ENCODE measurements around the gene KIF16B. TPM values are rescaled to one million over a fixed set of nuclear protein-coding genes. Genes with fewer than 3 reads are reported as not detected.
A peak's percentile ranks its signal among the peaks of the same experiment; 100 is the strongest.
"Not testable (repeated sequence)": the region's sequence is repeated elsewhere in the genome, so short reads cannot be mapped to it uniquely, and the experiment has no call there.

The KIF16B gene
- total RNA-seq, 1 experiment from 2014 or later: 6.1 TPM

DNA sequence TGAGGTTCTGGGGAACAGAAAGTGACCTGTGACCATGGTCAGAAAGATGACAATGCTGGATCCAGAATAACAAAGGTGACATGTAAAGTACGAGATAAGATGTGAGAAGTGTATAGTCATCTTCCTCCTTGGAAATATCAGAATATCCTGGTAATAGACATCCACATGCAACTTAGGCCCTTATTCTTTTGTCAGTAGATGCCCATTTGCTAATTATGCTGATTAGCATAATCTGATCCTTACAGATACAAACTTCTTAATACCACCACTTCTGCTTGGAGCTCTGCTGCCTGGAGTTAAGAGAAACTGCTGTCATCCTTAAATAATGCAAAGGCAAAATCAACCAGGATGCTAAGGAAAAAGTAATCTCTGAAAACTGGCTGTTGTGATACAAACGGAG, 91.3 kb downstream of the KIF16B start:
- no peak for DNase-seq (ENCODE audit: low read depth)

DNA sequence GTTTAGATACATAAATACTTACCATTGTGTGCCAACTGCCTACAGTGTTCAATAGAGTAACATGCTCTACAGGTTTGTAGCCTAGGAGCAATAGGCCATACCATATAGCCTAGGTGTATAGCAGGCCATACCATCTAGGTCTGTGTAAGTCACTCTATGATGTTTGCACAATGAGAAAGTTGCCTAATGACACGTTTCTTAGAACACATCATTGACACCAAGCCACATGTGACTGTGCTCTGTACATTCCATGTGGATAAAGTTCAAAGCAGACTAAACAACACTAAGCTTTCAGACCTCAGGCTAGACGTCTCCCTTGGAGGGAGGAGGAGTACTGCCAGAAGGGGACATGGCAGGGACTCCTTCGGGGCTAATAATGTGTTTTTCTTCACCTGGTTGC, 93.6 kb downstream of the KIF16B start:
- no peak for DNase-seq (ENCODE audit: low read depth)

DNA sequence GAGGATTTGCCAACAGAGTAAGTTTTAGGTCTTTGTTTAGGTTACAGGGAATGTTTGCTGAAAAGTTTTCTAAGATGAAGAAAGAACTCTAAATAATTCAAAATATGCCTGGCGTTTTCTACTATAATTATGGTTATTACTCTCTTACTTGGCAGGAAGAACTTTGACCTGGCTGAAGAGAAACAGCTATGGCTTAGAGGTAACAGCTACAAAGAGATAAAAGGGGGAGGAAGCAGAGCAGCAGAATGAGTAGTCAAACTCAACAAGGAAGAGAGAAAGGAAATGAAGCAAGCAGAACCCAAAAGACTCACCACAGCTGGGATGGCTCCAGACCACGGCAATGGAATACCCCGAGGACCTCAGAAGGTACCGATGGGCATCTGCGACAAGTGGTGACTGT, 95.6 kb downstream of the KIF16B start:
- no peak for DNase-seq (ENCODE audit: low read depth)

DNA sequence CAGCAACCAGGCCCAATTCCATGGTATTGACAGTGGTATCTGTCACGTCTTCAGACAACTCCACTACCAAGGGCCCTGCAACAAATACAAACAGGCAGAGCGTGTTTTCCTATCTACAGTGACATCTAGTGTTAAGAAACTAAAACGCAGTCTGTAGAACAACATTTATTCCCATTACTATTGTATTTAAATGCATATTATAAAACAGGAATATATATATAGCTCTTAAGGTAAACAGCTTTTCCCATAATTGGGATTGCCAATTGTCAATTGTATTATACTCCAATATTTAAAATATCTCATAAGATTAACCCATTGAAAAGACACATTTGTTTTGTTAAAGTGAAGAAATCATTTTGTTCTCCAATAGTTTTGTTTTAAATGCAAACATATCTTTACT, 97.2 kb downstream of the KIF16B start:
- peak; percentile 13 for DNase-seq (ENCODE audit: low read depth)

DNA sequence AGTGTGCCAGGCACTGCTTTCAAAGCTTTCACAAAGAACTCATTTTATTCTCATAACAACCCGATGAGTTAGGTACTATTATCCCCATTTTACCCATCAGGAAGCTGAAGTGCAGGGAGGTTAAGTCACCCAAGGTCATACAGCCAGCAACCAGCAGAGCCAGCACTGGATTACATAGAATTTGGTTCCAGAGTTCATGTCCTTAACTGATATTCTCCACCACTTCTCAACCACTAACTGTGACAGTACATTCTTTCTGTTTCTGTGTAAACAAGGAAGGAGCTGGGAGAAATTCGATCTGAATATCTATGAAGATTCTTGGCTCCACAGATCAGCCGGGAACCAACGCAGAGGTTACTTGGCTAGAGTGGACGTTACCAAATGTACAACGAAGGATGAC, 98.0 kb downstream of the KIF16B start:
- DNase-seq (ENCODE audit: low read depth): no peak

- DNase-seq (ENCODE audit: low read depth): no peak
These were observed 98.9 kb downstream of the KIF16B start for GRCh38 chr20:16474363-16474762.

GRCh38 chr20:16472045-16472872, 101.0 kb downstream of the KIF16B start:
- peak; percentile 41 for DNase-seq (ENCODE audit: low read depth)

GRCh38 chr20:16469395-16469905, 103.8 kb downstream of the KIF16B start:
- no peak for DNase-seq (ENCODE audit: low read depth)

DNA sequence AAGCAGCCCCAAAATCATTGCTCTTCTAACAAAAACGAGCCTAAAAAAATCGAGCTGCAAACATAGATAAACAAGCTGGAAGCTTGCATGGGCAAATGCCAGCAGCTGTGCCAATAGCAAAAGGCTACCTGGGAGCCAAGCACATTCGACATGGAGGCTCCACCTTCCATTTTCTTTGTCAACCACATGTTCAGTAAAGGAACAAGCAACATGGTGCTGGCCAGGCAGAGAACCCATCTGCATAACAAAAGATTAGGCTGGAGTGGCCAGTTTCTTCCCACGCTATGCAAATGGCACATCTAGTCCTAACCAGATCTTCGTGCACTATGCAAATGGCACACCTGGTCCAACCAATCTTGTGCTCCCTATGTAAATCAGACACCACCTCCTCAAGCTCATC, 110.5 kb downstream of the KIF16B start:
- DNase-seq (ENCODE audit: low read depth): no peak

- DNase-seq (ENCODE audit: low read depth): peak; percentile 78
These were observed 114.1 kb downstream of the KIF16B start for GRCh38 chr20:16459019-16459700.

DNA sequence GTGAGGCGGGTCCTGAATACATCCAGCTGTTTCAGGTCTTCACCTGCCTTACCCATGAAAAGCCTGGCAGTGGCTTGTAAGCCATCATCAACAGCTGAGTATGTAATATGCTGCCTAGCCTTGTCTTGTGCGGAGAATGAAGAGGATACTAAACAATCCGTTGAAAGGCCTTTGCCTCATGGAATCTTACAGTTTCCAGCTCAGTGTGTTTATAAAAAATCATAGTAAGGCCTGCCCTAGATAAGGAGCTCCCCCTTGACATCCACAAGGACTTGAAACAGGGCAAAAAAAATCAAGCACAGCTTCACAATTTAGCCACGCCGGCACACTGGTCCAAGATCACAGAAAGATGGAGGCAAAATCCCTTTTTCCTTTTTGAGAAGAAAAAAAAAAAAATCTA, 115.7 kb downstream of the KIF16B start:
- no peak for DNase-seq (ENCODE audit: low read depth)

- no peak for DNase-seq (ENCODE audit: low read depth)
These were observed 117.9 kb downstream of the KIF16B start for GRCh38 chr20:16455324-16455723.

DNA sequence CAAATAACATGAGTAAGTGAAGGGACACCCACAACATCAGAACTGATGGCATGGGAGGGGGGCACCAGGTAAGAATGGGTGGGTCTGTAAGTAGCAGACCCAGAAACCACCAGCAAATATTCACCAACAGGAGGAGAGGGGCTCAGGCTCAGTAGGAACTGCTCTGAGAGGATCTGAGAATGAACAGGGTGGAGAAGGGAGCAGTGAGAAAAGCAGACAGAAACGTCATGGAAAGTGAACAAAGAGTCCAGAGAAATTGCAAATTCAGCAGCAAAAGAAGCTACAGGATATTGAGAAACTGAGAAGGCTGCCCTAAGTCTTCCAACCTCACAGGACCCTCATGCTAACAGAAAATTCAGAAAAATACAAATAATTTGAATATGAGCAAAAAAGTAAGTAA, 121.3 kb downstream of the KIF16B start:
- no peak for DNase-seq (ENCODE audit: low read depth)

GRCh38 chr20:16451001-16451400, 122.2 kb downstream of the KIF16B start:
- DNase-seq (ENCODE audit: low read depth): no peak

GRCh38 chr20:16446991-16447390, 126.3 kb downstream of the KIF16B start:
- no peak for DNase-seq (ENCODE audit: low read depth)

DNA sequence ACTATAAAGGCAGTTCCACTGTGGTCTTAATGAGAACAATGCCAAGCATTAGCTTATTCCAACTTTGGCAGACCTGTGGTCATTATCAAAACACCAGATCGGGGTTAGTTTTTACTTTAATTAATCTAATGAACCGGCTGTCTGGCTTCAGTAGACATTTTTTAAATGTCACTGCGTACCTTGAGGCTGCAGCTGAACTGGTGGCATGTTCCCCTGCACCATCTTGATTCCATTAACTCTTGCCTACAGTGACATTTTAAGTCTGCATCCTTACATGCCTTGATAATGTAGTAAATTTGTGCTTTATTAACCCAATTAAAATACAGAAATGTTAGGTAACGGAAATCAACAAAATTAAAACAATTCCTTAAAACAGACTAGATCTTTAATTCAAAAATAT, 127.0 kb downstream of the KIF16B start:
- no peak for DNase-seq (ENCODE audit: low read depth)

GRCh38 chr20:16445482-16445881, 127.8 kb downstream of the KIF16B start:
- DNase-seq (ENCODE audit: low read depth): no peak

- DNase-seq (ENCODE audit: low read depth): no peak
These were observed 129.0 kb downstream of the KIF16B start for GRCh38 chr20:16444057-16444777.

DNA sequence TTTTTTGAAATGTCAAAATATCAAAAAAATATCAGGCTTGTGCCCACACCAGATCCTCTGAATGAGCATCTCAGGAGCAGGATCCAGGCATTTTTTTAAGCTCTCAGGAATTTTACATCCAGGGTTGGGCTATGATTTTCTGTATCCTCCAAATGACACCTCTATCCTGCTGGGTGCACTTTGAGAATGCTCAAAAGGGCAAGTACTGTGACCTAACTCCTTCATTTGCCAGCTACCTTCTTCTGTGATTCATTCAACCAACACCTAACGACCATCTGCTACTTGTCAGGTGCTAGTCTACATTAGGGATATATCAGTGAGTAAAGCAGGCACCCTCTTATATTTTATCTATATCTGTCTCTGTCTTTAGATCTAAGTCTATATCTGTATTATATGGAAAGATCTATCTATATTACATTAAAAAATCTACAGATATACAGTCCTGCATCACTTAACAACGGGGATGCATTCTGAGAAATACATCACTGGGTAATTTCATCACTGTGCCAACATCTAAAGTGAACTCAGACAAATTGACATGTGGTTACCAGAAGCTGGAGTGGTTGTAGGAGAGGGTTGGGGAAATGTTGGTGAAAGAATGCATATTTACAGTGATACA, 131.6 kb downstream of the KIF16B start:
- DNase-seq (ENCODE audit: low read depth): no peak

DNA sequence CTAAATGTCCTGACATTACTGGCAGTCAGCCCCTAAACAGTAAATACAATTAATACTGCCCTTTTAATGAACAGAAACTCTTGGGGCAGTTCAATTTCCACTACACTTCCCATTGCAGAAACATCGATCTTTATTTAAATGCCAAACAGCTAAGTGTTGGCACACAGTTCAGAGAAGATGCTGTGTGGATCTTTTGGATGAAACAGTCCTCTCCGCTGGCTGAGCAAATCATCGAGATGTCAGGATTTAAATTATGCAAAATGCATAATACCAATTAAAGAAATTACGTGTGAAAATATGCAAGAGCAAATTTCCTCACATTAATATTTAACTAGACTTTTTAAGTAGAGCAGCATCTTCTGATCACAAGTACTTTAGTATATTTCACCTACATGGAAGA, 132.6 kb downstream of the KIF16B start:
- DNase-seq (ENCODE audit: low read depth): no peak

GRCh38 chr20:16439540-16439939, 133.7 kb downstream of the KIF16B start:
- not testable (repeated sequence) for DNase-seq (ENCODE audit: low read depth)

- DNase-seq (ENCODE audit: low read depth): no peak
These were observed 135.1 kb downstream of the KIF16B start for GRCh38 chr20:16438100-16438499.
